Activated CD4-positive, alpha-beta T cell treated with anti-CD3 and anti-CD28 coated beads, Interleukin-2, amount 50 U/mL, for 16 hours (primary cell): ENCODE results near the gene MEIOB.
"Not testable (repeated sequence)": the region's sequence is repeated elsewhere in the genome, so short reads cannot be mapped to it uniquely, and the experiment has no call there.

ENCODE experiments used
- DNase-seq: peaks from one replicate; pipeline ENCODE4 v3.0.0-alpha.2; 2020

MEIOB gene

GRCh38 chr16:1906055-1906845, 34.3 kb upstream of the MEIOB start:
- DNase-seq, result no peak

GRCh38 chr16:1903845-1904840, 32.2 kb upstream of the MEIOB start:
- DNase-seq, result no peak

- no peak for DNase-seq
Observed at GRCh38 chr16:1903220-1903574, 31.2 kb upstream of the MEIOB start.

- no peak for DNase-seq
Observed at GRCh38 chr16:1902547-1903219, 30.7 kb upstream of the MEIOB start.

GRCh38 chr16:1900452-1900774, 28.4 kb upstream of the MEIOB start:
- DNase-seq, result no peak

GRCh38 chr16:1899641-1900451, 27.9 kb upstream of the MEIOB start:
- no peak for DNase-seq

- DNase-seq, result not testable (repeated sequence)
Observed at GRCh38 chr16:1897692-1898091, 25.7 kb upstream of the MEIOB start.

GRCh38 chr16:1895949-1896675, 24.1 kb upstream of the MEIOB start:
- DNase-seq, result no peak

GRCh38 chr16:1895068-1895467, 23.1 kb upstream of the MEIOB start:
- no peak for DNase-seq

- no peak for DNase-seq
Observed at GRCh38 chr16:1890708-1891050, 18.7 kb upstream of the MEIOB start.

- no peak for DNase-seq
Observed at GRCh38 chr16:1890024-1890707, 18.2 kb upstream of the MEIOB start.

GRCh38 chr16:1887711-1888354, 15.9 kb upstream of the MEIOB start:
- no peak for DNase-seq

GRCh38 chr16:1884889-1885288, 12.9 kb upstream of the MEIOB start:
- DNase-seq, result no peak

GRCh38 chr16:1884155-1884760, 12.3 kb upstream of the MEIOB start:
- peak; percentile 8 for DNase-seq

GRCh38 chr16:1881172-1881571, 9.2 kb upstream of the MEIOB start:
- DNase-seq, result not testable (repeated sequence)

GRCh38 chr16:1879477-1879876, 7.5 kb upstream of the MEIOB start:
- DNase-seq, result no peak

GRCh38 chr16:1878256-1878655, 6.3 kb upstream of the MEIOB start:
- no peak for DNase-seq

- DNase-seq, result no peak
Observed at GRCh38 chr16:1877804-1878203, 5.8 kb upstream of the MEIOB start.

- DNase-seq, result no peak
Observed at GRCh38 chr16:1877089-1877488, 5.1 kb upstream of the MEIOB start.

- peak; percentile 67 for DNase-seq
Observed at GRCh38 chr16:1876468-1876867, 4.5 kb upstream of the MEIOB start.
